K562 (cell line): ENCODE measurements around the gene SGO1. TPM values are rescaled to one million over a fixed set of nuclear protein-coding genes. Genes with fewer than 3 reads are reported as not detected.

ENCODE experiments used
- ATF1 ChIP-seq, 2 experiments: fragments of 450-650 bp in 1 of 2; IDR thresholded peaks; 2 replicates each; pipeline ENCODE4 v1.6.1; 2016; ENCODE audit warnings: missing compliant biosample characterization in 1 of 2, missing genetic modification characterization in 1 of 2
- DNMT1 ChIP-seq: fragments of 450-650 bp; IDR thresholded peaks from 2 replicates; pipeline ENCODE4 v1.6.1; 2016; ENCODE audit warnings: antibody characterized with exemption, mild to moderate bottlenecking
- FIP1L1 ChIP-seq: fragments of 200-400 bp; formaldehyde crosslinking; IDR thresholded peaks from 2 replicates; pipeline ENCODE4 v1.6.1; 2018; ENCODE audit warnings: mild to moderate bottlenecking, low read depth, low read length; ENCODE audit not compliant: poor library complexity, severe bottlenecking
- IFI16 ChIP-seq: fragments of 250-450 bp; sonication (Bioruptor Pico); IDR thresholded peaks from 2 replicates; pipeline ENCODE4 v2.1.2; 2022; ENCODE audit warnings: mild to moderate bottlenecking, inconsistent platforms
- KAT7 ChIP-seq: sonication (generic); formaldehyde crosslinking; IDR thresholded peaks from 2 replicates; pipeline ENCODE4 v1.8.0; 2022; ENCODE audit warnings: missing genetic modification reagents, mild to moderate bottlenecking, borderline replicate concordance
- MAFK ChIP-seq: IDR thresholded peaks from 2 replicates; pipeline ENCODE4 v1.6.1; 2011; ENCODE audit warnings: low read length, improper control_type of control experiment
- MBD2 ChIP-seq: sonication (generic); IDR thresholded peaks from 2 replicates; pipeline ENCODE4 v1.6.1; 2016; ENCODE audit warnings: low read depth, borderline replicate concordance
- MCM7 ChIP-seq, 2 experiments: fragments of 450-650 bp; IDR thresholded peaks; 2 replicates each; pipeline ENCODE4 v1.6.1; 2016 to 2018
- MXI1 ChIP-seq: IDR thresholded peaks from 2 replicates; pipeline ENCODE4 v1.6.1; 2011; ENCODE audit warnings: low read depth, mild to moderate bottlenecking, improper control_type of control experiment, low read length
- NR1H2 ChIP-seq: sonication (generic); formaldehyde crosslinking; IDR thresholded peaks from 2 replicates; pipeline ENCODE4 v1.4.0; 2020; ENCODE audit warnings: mild to moderate bottlenecking, missing genetic modification reagents
- PHF20 ChIP-seq: fragments of 450-650 bp; IDR thresholded peaks from 2 replicates; pipeline ENCODE4 v1.6.1; 2018; ENCODE audit not compliant: partially characterized antibody
- RBM15 ChIP-seq: fragments of 200-400 bp; formaldehyde crosslinking; IDR thresholded peaks from 2 replicates; pipeline ENCODE4 v1.6.1; 2018; ENCODE audit warnings: mild to moderate bottlenecking, low read length, moderate library complexity; ENCODE audit not compliant: insufficient read depth
- ZNF551 ChIP-seq: fragments of 250-450 bp; sonication (Bioruptor Pico); IDR thresholded peaks from 2 replicates; pipeline ENCODE4 v1.5.0; 2021; ENCODE audit warnings: mild to moderate bottlenecking, moderate library complexity
- polyA plus RNA-seq, 8 experiments: library from polyadenylated mRNA; depleted of rRNA in 4 of 8; stranded (reverse) in 5 of 8; unstranded in 3 of 8; fragments of >200 nt; fragmentation: Nextera tagmentation in 2 of 8; fragmentation: Illumina TruSeq in 1 of 8; extraction: Ambion mirVana in 2 of 8; extraction: Trizol in 1 of 8; gene quantifications; 2 replicates each; pipeline versions ENCODE4 v1.2.1 to v1.2.3, GENCODE V29; 2011 to 2014; ENCODE audit warnings: inconsistent platforms in 1 of 8, missing spikeins in 1 of 8
- total RNA-seq, 7 experiments: library from RNA; depleted of rRNA in 6 of 7; stranded (reverse); fragments of >200 nt in 6 of 7; fragmentation: Illumina TruSeq in 2 of 7; extraction: Trizol in 2 of 7; gene quantifications; 2 replicates each; pipeline versions ENCODE4 v1.2.1 to v1.2.3, GENCODE V29; 2011 to 2021; ENCODE audit warnings: low replicate concordance in 1 of 7
- TF ChIP-seq, protein P1 (sequence below): fragments of 150-350 bp; conservative IDR thresholded peaks from 2 replicates; pipeline ENCODE4 v1.6.1; 2014; ENCODE audit warnings: low read length
- TF ChIP-seq, protein P2 (sequence below): fragments of 450-650 bp; IDR thresholded peaks from 2 replicates; pipeline ENCODE4 v1.6.1; 2016; ENCODE audit warnings: mild to moderate bottlenecking
- TF ChIP-seq, protein P3 (sequence below): fragments of 450-650 bp; IDR thresholded peaks from 2 replicates; pipeline ENCODE4 v1.6.1; 2017; ENCODE audit warnings: mild to moderate bottlenecking, moderate library complexity
- TF ChIP-seq, protein P4 (sequence below): fragments of 450-650 bp; formaldehyde crosslinking; conservative IDR thresholded peaks from 2 replicates; pipeline ENCODE4 v1.4.0; 2022; ENCODE audit warnings: mild to moderate bottlenecking, missing genetic modification characterization
- TF ChIP-seq, protein P5 (sequence below): fragments of 250-450 bp; sonication (Bioruptor Pico); IDR thresholded peaks from 2 replicates; pipeline ENCODE4 v1.8.0; 2022; ENCODE audit warnings: moderate library complexity, mild to moderate bottlenecking, inconsistent platforms

Gene SGO1
- total and polyA plus RNA-seq, 9 of the 15 experiments (the other 6 are each of a cell fraction or from before 2014, with no cell fraction given): 13.7 to 57.3 (median 28.2) TPM

DNA sequence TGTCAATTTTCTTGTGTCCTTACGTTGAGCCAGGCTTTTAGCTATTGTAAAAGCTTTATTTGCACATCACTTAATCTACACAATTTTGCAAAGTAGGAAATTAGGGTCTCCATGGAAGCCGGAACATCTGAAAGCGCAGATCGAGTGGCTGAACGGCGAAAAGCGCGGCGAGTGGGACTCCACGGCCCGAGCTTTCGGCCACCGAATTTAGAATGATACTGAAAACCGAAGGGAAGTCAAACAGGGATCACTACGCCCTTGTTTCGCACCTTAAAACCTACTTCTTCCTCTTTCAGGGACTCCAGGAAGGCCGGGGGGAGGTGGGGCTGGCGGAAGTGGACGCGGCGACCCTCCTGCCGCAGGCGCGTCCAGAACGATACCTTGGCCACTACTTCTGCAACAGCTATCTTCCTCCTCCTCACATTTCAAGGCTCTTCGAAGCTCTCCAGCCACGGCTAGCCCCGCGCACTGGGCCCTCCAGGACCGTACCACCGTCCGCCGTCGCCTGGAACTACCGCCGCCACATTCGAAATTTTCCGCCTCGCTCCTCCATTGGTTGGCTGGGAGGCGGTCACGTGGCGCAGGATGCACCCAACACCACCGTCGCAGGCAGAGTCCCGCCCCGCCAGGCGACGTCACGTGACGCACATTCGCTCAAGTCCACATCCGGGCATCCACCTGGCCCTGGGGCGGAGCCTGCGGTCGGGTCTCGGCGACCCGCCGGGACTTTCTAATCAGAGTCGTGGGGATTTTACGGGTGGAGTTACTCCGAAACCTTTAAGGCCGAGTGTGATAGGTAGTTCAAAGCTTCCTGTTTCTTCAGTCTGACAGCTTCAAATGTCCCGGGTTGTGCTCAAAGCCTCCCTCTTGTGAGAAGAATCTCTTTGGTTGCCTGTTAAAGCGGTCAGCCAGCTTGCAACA lies at the start of gene SGO1 (continued):
- TF ChIP-seq ZNF551 (CRISPR knock-in tag) (no peak), ATF1 (CRISPR knock-in tag; IDR thresholded peaks at IDR 0.05) (no peak), ATF1 (tag; IDR thresholded peaks at IDR 0.05) (peak; percentile 98), FIP1L1 (no peak), MAFK (no peak), RBM15 (no peak), MCM7 (IDR thresholded peaks at IDR 0.05) (no peak), PHF20 (peak; percentile 80), NR1H2 (CRISPR knock-in tag) (no peak), DNMT1 (no peak), MBD2 (peak; percentile 89), MXI1 (peak; percentile 63; the same call in 1 of the 2 replicates), KAT7 (CRISPR knock-in tag) (peak; percentile 47; the same call in 1 of the 2 replicates), IFI16 (CRISPR knock-in tag) (no peak)
- TF ChIP-seq, protein P1, sequence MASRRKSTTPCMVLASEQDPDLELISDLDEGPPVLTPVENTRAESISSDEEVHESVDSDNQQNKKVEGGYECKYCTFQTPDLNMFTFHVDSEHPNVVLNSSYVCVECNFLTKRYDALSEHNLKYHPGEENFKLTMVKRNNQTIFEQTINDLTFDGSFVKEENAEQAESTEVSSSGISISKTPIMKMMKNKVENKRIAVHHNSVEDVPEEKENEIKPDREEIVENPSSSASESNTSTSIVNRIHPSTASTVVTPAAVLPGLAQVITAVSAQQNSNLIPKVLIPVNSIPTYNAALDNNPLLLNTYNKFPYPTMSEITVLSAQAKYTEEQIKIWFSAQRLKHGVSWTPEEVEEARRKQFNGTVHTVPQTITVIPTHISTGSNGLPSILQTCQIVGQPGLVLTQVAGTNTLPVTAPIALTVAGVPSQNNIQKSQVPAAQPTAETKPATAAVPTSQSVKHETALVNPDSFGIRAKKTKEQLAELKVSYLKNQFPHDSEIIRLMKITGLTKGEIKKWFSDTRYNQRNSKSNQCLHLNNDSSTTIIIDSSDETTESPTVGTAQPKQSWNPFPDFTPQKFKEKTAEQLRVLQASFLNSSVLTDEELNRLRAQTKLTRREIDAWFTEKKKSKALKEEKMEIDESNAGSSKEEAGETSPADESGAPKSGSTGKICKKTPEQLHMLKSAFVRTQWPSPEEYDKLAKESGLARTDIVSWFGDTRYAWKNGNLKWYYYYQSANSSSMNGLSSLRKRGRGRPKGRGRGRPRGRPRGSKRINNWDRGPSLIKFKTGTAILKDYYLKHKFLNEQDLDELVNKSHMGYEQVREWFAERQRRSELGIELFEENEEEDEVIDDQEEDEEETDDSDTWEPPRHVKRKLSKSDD: no peak
- TF ChIP-seq, protein P2, sequence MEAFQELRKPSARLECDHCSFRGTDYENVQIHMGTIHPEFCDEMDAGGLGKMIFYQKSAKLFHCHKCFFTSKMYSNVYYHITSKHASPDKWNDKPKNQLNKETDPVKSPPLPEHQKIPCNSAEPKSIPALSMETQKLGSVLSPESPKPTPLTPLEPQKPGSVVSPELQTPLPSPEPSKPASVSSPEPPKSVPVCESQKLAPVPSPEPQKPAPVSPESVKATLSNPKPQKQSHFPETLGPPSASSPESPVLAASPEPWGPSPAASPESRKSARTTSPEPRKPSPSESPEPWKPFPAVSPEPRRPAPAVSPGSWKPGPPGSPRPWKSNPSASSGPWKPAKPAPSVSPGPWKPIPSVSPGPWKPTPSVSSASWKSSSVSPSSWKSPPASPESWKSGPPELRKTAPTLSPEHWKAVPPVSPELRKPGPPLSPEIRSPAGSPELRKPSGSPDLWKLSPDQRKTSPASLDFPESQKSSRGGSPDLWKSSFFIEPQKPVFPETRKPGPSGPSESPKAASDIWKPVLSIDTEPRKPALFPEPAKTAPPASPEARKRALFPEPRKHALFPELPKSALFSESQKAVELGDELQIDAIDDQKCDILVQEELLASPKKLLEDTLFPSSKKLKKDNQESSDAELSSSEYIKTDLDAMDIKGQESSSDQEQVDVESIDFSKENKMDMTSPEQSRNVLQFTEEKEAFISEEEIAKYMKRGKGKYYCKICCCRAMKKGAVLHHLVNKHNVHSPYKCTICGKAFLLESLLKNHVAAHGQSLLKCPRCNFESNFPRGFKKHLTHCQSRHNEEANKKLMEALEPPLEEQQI: peak; percentile 63; the same call in 1 of the 2 replicates
- TF ChIP-seq, protein P3, sequence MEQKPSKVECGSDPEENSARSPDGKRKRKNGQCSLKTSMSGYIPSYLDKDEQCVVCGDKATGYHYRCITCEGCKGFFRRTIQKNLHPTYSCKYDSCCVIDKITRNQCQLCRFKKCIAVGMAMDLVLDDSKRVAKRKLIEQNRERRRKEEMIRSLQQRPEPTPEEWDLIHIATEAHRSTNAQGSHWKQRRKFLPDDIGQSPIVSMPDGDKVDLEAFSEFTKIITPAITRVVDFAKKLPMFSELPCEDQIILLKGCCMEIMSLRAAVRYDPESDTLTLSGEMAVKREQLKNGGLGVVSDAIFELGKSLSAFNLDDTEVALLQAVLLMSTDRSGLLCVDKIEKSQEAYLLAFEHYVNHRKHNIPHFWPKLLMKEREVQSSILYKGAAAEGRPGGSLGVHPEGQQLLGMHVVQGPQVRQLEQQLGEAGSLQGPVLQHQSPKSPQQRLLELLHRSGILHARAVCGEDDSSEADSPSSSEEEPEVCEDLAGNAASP: no peak
- TF ChIP-seq, protein P4, sequence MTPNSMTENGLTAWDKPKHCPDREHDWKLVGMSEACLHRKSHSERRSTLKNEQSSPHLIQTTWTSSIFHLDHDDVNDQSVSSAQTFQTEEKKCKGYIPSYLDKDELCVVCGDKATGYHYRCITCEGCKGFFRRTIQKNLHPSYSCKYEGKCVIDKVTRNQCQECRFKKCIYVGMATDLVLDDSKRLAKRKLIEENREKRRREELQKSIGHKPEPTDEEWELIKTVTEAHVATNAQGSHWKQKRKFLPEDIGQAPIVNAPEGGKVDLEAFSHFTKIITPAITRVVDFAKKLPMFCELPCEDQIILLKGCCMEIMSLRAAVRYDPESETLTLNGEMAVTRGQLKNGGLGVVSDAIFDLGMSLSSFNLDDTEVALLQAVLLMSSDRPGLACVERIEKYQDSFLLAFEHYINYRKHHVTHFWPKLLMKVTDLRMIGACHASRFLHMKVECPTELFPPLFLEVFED (CRISPR knock-in tag): no peak
- TF ChIP-seq, protein P5, sequence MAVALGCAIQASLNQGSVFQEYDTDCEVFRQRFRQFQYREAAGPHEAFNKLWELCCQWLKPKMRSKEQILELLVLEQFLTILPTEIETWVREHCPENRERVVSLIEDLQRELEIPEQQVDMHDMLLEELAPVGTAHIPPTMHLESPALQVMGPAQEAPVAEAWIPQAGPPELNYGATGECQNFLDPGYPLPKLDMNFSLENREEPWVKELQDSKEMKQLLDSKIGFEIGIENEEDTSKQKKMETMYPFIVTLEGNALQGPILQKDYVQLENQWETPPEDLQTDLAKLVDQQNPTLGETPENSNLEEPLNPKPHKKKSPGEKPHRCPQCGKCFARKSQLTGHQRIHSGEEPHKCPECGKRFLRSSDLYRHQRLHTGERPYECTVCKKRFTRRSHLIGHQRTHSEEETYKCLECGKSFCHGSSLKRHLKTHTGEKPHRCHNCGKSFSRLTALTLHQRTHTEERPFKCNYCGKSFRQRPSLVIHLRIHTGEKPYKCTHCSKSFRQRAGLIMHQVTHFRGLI (CRISPR knock-in tag): no peak
